Neuronal stem cell (in vitro differentiated cells): ENCODE results near the gene C4A.
"Not testable (repeated sequence)": the region's sequence is repeated elsewhere in the genome, so short reads cannot be mapped to it uniquely, and the experiment has no call there.

Source experiments
- DNase-seq: peaks from one replicate; pipeline ENCODE4 v3.0.0-alpha.2; 2013; ENCODE audit warnings: low spot score
- H2AFZ ChIP-seq: one replicate; pipeline ENCODE4 v1.6.1; 2013; ENCODE audit warnings: mild to moderate bottlenecking, low read length, inconsistent platforms
- H2AK5ac ChIP-seq: 2 replicates; pipeline ENCODE4 v1.6.1; 2013; ENCODE audit warnings: low read depth, mild to moderate bottlenecking, inconsistent platforms, low read length, moderate library complexity, mixed read lengths
- H2BK120ac ChIP-seq: 2 replicates; pipeline ENCODE4 v1.6.1; 2013; ENCODE audit warnings: low read depth, mild to moderate bottlenecking, inconsistent platforms, low read length, moderate library complexity, mixed read lengths
- H2BK12ac ChIP-seq: one replicate; pipeline ENCODE4 v1.6.1; 2013; ENCODE audit warnings: low read length, inconsistent platforms
- H2BK15ac ChIP-seq: 2 replicates; pipeline ENCODE4 v1.6.1; 2013; ENCODE audit warnings: mild to moderate bottlenecking, low read length, inconsistent platforms, mixed read lengths
- H2BK5ac ChIP-seq: one replicate; pipeline ENCODE4 v1.6.1; 2013; ENCODE audit warnings: inconsistent platforms, mild to moderate bottlenecking, low read length, moderate library complexity
- H3K14ac ChIP-seq: one replicate; pipeline ENCODE4 v1.6.1; 2013; ENCODE audit warnings: low read length, inconsistent platforms
- H3K18ac ChIP-seq: 2 replicates; pipeline ENCODE4 v1.6.1; 2013; ENCODE audit warnings: low read length, inconsistent platforms
- H3K23ac ChIP-seq: 2 replicates; pipeline ENCODE4 v1.6.1; 2013; ENCODE audit warnings: low read depth, mild to moderate bottlenecking, mixed read lengths, low read length, inconsistent platforms; ENCODE audit not compliant: poor library complexity
- H3K27ac ChIP-seq: replicated peaks from 3 replicates; pipeline ENCODE4 v1.5.1; 2013; ENCODE audit warnings: low read length, inconsistent platforms
- H3K27me3 ChIP-seq, 3 experiments: 2 replicates each; pipeline ENCODE4 v1.6.1; 2013; ENCODE audit warnings: low read length in 3 of 3, mild to moderate bottlenecking in 2 of 3, inconsistent platforms in 1 of 3, low read depth in 1 of 3, mixed read lengths in 1 of 3, moderate library complexity in 1 of 3; ENCODE audit not compliant: control insufficient read depth in 3 of 3, insufficient read depth in 3 of 3
- H3K36me3 ChIP-seq, 2 donors: replicated peaks in 1 of 2; 2 replicates each; pipeline ENCODE4 v1.6.1; 2013; ENCODE audit warnings: low read length in 2 of 2; ENCODE audit not compliant: control insufficient read depth in 2 of 2, insufficient read depth in 2 of 2
- H3K4ac ChIP-seq: 2 replicates; pipeline ENCODE4 v1.6.1; 2013; ENCODE audit warnings: inconsistent platforms, mild to moderate bottlenecking, low read length, moderate library complexity
- H3K4me1 ChIP-seq, 2 donors: 1 replicate in 1 of 2; 2 replicates in 1 of 2; pipeline ENCODE4 v1.6.1; 2013; ENCODE audit warnings: low read length in 2 of 2, low read depth in 1 of 2; ENCODE audit not compliant: control insufficient read depth in 2 of 2, insufficient read depth in 1 of 2
- H3K4me2 ChIP-seq: one replicate; pipeline ENCODE4 v1.6.1; 2013; ENCODE audit warnings: mild to moderate bottlenecking, low read length, inconsistent platforms; ENCODE audit not compliant: insufficient read depth, poor library complexity, severe bottlenecking
- H3K4me3 ChIP-seq, 2 donors: 2 replicates each; pipeline ENCODE4 v1.5.1; 2013; ENCODE audit warnings: low read length in 2 of 2, mild to moderate bottlenecking in 2 of 2, inconsistent platforms in 1 of 2, moderate library complexity in 1 of 2
- H3K79me1 ChIP-seq: one replicate; pipeline ENCODE4 v1.6.1; 2013; ENCODE audit warnings: low read depth, mild to moderate bottlenecking, inconsistent platforms, low read length, moderate library complexity
- H3K9ac ChIP-seq: one replicate; pipeline ENCODE4 v1.6.1; 2013; ENCODE audit warnings: mild to moderate bottlenecking, low read depth, low read length, inconsistent platforms; ENCODE audit not compliant: poor library complexity
- H3K9me3 ChIP-seq, 2 donors: replicated peaks in 1 of 2; 2 replicates each; pipeline versions ENCODE3 to v1.6.1; 2013; ENCODE audit warnings: low read length in 2 of 2, mild to moderate bottlenecking in 2 of 2, inconsistent platforms in 1 of 2, low read depth in 1 of 2, mixed read lengths in 1 of 2, moderate library complexity in 1 of 2; ENCODE audit not compliant: control insufficient read depth in 2 of 2, insufficient read depth in 1 of 2
- H4K8ac ChIP-seq: one replicate; pipeline ENCODE4 v1.6.1; 2013; ENCODE audit warnings: low read depth, mild to moderate bottlenecking, inconsistent platforms, low read length, moderate library complexity
- H4K91ac ChIP-seq: one replicate; pipeline ENCODE4 v1.6.1; 2013; ENCODE audit warnings: low read length, low read depth, mild to moderate bottlenecking, inconsistent platforms; ENCODE audit not compliant: poor library complexity
- WGBS, 2 donors: extraction: QIAGEN DNeasy Blood & Tissue Kit; methylation state at CpG; one replicate each; pipeline ENCODE4 v1.1.7; 2013; ENCODE audit warnings: missing lambda C conversion rate in 2 of 2, mixed read lengths in 1 of 2; ENCODE audit not compliant: insufficient read length in 2 of 2, insufficient replicate concordance in 1 of 2; ENCODE audit errors: extremely low coverage in 2 of 2; 5-methylcytosine and 5-hydroxymethylcytosine counted together

The C4A gene

GRCh38 chr6:32040299-32041049, 58.6 kb downstream of the C4A start:
- not testable (repeated sequence) for H3K27ac ChIP-seq, H3K4ac ChIP-seq, H3K14ac ChIP-seq, H2BK120ac ChIP-seq, H4K8ac ChIP-seq, H2BK15ac ChIP-seq, H2BK12ac ChIP-seq, H2BK5ac ChIP-seq, H3K27me3 ChIP-seq, H3K36me3 ChIP-seq, H2AFZ ChIP-seq, DNase-seq, H3K4me2 ChIP-seq, H3K4me3 ChIP-seq, H3K23ac ChIP-seq, H3K18ac ChIP-seq, H3K9me3 ChIP-seq, H3K79me1 ChIP-seq, H4K91ac ChIP-seq, H2AK5ac ChIP-seq, H3K4me1 ChIP-seq, H3K9ac ChIP-seq
- WGBS, 2 donors: no CpG with 5 or more reads among the region's 43 CpGs

DNA sequence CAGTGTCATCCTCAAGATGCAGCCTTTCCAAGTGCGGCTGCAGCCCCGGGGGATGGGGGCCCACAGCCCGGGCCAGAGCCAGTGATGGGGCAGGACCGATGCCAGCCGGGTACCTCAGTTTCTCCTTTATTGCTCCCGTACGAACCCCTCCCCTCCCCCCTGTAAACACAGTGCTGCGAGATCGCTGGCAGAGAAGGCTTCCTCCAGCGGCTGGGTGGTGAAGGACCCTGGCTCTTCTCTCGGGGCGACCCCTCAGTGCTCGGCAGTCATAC, 59.1 kb downstream of the C4A start:
- no CpG with 5 or more reads among the region's 13 CpGs for WGBS, 2 donors
- not testable (repeated sequence) for H2AFZ ChIP-seq, DNase-seq, H2BK120ac ChIP-seq, H3K27me3 ChIP-seq, H3K27ac ChIP-seq, H2BK12ac ChIP-seq, H3K18ac ChIP-seq, H3K9ac ChIP-seq, H3K23ac ChIP-seq, H3K4me3 ChIP-seq, H2BK15ac ChIP-seq, H3K79me1 ChIP-seq, H4K91ac ChIP-seq, H3K4me1 ChIP-seq, H2BK5ac ChIP-seq, H3K4ac ChIP-seq, H3K9me3 ChIP-seq, H3K4me2 ChIP-seq, H3K36me3 ChIP-seq, H4K8ac ChIP-seq, H3K14ac ChIP-seq, H2AK5ac ChIP-seq

DNA sequence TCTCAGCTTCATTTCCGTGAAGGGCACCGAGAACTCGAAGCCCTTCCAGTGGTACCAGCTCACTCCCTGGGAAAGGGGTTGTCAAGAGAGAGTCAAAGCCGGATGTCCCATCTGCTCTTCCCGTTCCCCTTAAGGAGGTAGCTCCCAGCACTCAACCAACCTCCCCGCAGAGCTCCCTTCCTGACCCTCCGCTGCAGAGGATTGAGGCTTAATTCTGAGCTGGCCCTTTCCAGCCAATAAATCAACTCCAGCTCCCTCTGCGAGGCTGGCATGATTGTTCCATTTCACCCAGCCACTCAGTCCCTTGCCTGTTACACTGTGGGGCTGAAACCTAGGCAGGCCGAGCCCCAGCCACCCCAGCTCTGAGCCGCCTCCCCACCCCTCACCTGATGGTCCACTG, 59.5 kb downstream of the C4A start:
- H2BK12ac ChIP-seq: not testable (repeated sequence)

DNA sequence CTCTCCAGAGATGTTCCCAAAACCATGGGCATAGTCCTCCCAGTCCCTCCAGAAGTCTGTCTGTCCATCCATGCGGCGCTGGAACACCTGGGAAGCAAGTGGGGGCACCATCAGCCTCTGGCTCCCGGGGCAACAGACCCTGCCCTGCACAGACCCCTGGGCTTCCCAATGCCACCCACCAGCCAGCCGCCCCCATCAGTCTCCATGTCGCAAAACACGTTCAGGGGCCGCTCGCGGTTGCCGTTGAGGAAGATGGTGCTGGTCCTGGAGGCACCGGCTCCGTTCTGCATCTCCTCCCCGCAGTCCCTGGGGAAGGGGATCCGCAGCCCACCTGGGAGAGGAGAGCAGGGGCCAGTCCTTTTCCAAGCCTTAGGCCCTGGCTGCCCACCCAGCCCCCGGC, 60.4 kb downstream of the C4A start:
- H3K27me3 ChIP-seq, H2AFZ ChIP-seq, H2BK12ac ChIP-seq, DNase-seq, H3K36me3 ChIP-seq, H4K91ac ChIP-seq, H2AK5ac ChIP-seq, H2BK120ac ChIP-seq, H3K9ac ChIP-seq, H3K18ac ChIP-seq, H3K23ac ChIP-seq, H3K79me1 ChIP-seq, H2BK15ac ChIP-seq, H3K4me2 ChIP-seq, H3K4me3 ChIP-seq, H3K14ac ChIP-seq, H2BK5ac ChIP-seq, H4K8ac ChIP-seq, H3K9me3 ChIP-seq, H3K27ac ChIP-seq, H3K4ac ChIP-seq: not testable (repeated sequence)
- WGBS, 2 donors: no CpG with 5 or more reads among the region's 15 CpGs
- peaks cover 14% of the 10 kb centered on the region in 2 donors for H3K4me1 ChIP-seq

More for the DNA sequence above, 59.5 kb downstream of the C4A start:
- H3K79me1 ChIP-seq, H2AK5ac ChIP-seq, H3K23ac ChIP-seq, H3K4me2 ChIP-seq, H3K36me3 ChIP-seq, H3K4ac ChIP-seq, H2BK5ac ChIP-seq, DNase-seq, H3K27me3 ChIP-seq, H4K91ac ChIP-seq, H2BK15ac ChIP-seq, H3K18ac ChIP-seq, H3K9ac ChIP-seq, H3K4me1 ChIP-seq, H3K14ac ChIP-seq, H2BK120ac ChIP-seq, H2AFZ ChIP-seq, H3K9me3 ChIP-seq, H4K8ac ChIP-seq, H3K4me3 ChIP-seq, H3K27ac ChIP-seq: not testable (repeated sequence)
- WGBS, 2 donors: no CpG with 5 or more reads among the region's 10 CpGs
